OCI-LY7 (cell line): ENCODE data around the gene FTO.

ENCODE experiments used
- CTCF ChIP-seq: fragments of 200-600 bp; sonication (generic); conservative IDR thresholded peaks from 2 replicates; pipeline ENCODE4 v1.5.1; 2014; ENCODE audit warnings: mild to moderate bottlenecking, antibody characterized with exemption, low read length, moderate library complexity, mixed read lengths
- EZH2phosphoT487 ChIP-seq: fragments of 200-600 bp; sonication (generic); IDR thresholded peaks from 2 replicates; pipeline ENCODE4 v1.6.1; 2018; ENCODE audit warnings: low read depth, borderline replicate concordance, mild to moderate bottlenecking, mixed run types, antibody characterized with exemption, low read length, moderate library complexity, mixed read lengths

- no peak for TF ChIP-seq CTCF
- no peak for TF ChIP-seq EZH2phosphoT487
These were observed 220.6 kb downstream of the FTO start for GRCh38 chr16:53924331-53925106.
